Prostate gland (tissue), 2 donors: ENCODE results near the gene TPRN.

Source experiments
- POLR2A ChIP-seq: fragments of 450-650 bp; IDR thresholded peaks from one replicate; pipeline ENCODE4 v1.6.1; 2016; ENCODE audit warnings: antibody characterized with exemption, mild to moderate bottlenecking
- POLR2AphosphoS5 ChIP-seq: sonication (generic); formaldehyde crosslinking; IDR thresholded peaks from one replicate; pipeline ENCODE4 v1.6.1; 2017; ENCODE audit warnings: antibody characterized with exemption
- TF ChIP-seq, protein P1 (sequence below), 4 experiments: fragments of 200-600 bp in 2 of 4; fragments of 450-650 bp in 2 of 4; sonication (generic) in 2 of 4; IDR thresholded peaks; 1 replicate in 3 of 4; 2 replicates in 1 of 4; pipeline ENCODE4 v1.5.1; 2016 to 2019; ENCODE audit warnings: antibody characterized with exemption in 4 of 4, mild to moderate bottlenecking in 2 of 4, moderate library complexity in 2 of 4

DNA sequence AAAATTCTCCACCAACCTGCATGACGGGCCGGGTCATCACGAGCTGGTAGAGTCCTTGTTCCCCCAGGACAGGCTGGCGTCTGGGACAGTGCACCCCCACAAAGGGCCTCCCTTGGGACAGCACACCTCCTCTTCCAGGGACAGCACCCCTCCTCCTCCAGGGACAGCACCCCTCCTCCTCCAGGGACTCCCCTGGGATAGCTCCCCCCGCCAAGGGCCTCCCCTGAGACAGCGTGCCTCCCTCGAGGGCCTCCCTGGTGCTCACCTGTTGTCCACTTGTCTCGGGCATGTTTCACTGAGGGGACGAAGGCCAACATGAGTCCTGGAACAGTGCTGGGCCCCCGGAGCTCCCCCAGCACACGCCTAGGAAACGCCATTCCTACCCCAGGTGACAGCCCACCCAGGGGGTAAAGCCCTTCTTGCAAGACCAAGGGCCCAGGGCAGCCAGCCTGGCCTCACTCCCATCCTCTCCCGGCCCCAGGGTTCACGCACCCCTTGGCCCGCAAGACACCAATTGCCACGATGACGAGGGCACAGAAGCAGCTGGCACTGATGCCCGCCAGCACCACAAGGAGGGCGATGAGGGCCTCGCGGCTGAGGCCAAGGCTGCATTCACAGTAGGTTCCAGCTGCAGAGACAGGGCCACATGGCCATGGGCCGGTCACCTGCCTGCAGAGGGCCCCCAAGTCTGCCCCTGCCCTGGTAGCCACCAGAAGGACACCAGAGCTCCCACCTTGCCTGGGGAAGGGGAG is 29.2 kb downstream of the TPRN start:
- TF ChIP-seq POLR2AphosphoS5, result no peak
- TF ChIP-seq, protein P1, sequence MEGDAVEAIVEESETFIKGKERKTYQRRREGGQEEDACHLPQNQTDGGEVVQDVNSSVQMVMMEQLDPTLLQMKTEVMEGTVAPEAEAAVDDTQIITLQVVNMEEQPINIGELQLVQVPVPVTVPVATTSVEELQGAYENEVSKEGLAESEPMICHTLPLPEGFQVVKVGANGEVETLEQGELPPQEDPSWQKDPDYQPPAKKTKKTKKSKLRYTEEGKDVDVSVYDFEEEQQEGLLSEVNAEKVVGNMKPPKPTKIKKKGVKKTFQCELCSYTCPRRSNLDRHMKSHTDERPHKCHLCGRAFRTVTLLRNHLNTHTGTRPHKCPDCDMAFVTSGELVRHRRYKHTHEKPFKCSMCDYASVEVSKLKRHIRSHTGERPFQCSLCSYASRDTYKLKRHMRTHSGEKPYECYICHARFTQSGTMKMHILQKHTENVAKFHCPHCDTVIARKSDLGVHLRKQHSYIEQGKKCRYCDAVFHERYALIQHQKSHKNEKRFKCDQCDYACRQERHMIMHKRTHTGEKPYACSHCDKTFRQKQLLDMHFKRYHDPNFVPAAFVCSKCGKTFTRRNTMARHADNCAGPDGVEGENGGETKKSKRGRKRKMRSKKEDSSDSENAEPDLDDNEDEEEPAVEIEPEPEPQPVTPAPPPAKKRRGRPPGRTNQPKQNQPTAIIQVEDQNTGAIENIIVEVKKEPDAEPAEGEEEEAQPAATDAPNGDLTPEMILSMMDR (IDR thresholded peaks at IDR 0.05), result no peak
- no peak for TF ChIP-seq POLR2A
